Tibial artery (tissue), 4 donors: ENCODE measurements around the gene PLIN1.

Experiments
- DNase-seq, 2 donors: peaks; one replicate each; pipeline ENCODE4 v3.0.0-alpha.2; 2019
- H3K27ac ChIP-seq, 2 donors: fragments of 200-600 bp; sonication (generic) in 1 of 2; 1 replicate in 1 of 2; 2 replicates in 1 of 2; pipeline ENCODE4 v1.5.1; 2018 to 2019; ENCODE audit warnings: mild to moderate bottlenecking in 1 of 2
- H3K27me3 ChIP-seq, 2 donors: fragments of 200-600 bp; sonication (generic) in 1 of 2; one replicate each; pipeline versions ENCODE4 v1.5.1 to v1.6.0; 2016 to 2019
- H3K36me3 ChIP-seq, 3 donors: fragments of 200-600 bp; sonication (generic) in 2 of 3; one replicate each; pipeline ENCODE4 v1.5.1; 2016 to 2019; ENCODE audit warnings: mild to moderate bottlenecking in 2 of 3
- H3K4me1 ChIP-seq, 4 donors: fragments of 200-600 bp; sonication (generic) in 2 of 4; 1 replicate in 3 of 4; 2 replicates in 1 of 4; pipeline ENCODE4 v1.5.1; 2016 to 2019
- H3K4me3 ChIP-seq, 2 donors: fragments of 200-600 bp; sonication (generic) in 1 of 2; 1 replicate in 1 of 2; 2 replicates in 1 of 2; pipeline ENCODE4 v1.5.1; 2018 to 2019; ENCODE audit warnings: mild to moderate bottlenecking in 2 of 2
- H3K9me3 ChIP-seq, 3 donors: fragments of 200-600 bp; sonication (generic) in 1 of 3; one replicate each; pipeline ENCODE4 v1.5.1; 2016 to 2019
- intact Hi-C: fragments of 100-400 bp; cut with DNase I; formaldehyde crosslinking; loops from one replicate; pipeline ENCODE4 v1.15.0; 2023; ENCODE audit warnings: low total_unique reads
- TF ChIP-seq, protein P1 (sequence below), 2 experiments: fragments of 200-600 bp in 1 of 2; fragments of 450-650 bp in 1 of 2; IDR thresholded peaks; one replicate each; pipeline ENCODE4 v1.5.1; 2017 to 2019; ENCODE audit warnings: antibody characterized with exemption in 2 of 2, mild to moderate bottlenecking in 1 of 2, moderate library complexity in 1 of 2

The PLIN1 gene

DNA sequence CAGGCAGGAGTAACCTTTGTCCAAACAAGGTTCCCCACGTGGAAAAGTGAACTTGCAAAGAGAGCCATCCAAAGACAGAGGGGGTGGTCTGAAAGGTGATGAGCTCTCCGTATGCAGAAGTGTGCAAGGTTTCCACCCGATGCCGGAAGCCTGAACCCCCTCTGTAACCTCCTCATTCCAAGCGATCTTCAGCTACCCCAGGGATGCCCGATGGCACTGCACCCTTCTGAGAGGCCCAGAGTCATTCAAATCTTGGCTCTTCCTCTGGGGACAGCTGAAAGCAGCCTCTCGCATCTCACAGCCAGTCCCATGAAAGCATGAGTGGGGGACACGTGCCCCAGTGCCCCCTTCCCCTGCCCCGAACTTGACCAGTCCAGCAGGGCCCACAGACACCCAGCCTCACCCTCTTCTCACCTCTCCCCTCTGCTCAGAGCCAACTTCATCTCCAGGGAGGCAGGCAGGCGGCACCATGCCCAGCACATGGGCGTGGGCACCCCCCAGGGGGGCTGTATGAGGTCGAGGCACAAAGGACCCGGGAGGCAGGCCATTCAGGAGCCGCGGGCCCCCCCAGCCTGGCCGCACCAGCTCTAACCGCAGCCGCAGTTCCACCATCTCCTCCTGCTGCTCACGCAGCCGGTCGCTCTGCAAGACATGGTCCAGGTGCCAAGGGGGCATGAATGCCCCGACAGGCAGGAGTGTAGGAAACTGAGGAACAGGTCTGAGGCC, 32.6 kb downstream of the PLIN1 start:
- Histone ChIP-seq H3K9me3 (no peaks in the 10 kb centered on the region), H3K4me1 (peaks cover 0 to 6% (median 0%) of the 10 kb centered on the region in 4 donors), H3K4me3 (no peak overlapping the region), H3K27ac (no peak overlapping the region), H3K36me3 (peaks cover 6 to 62% (median 35%) of the 10 kb centered on the region in 3 donors), H3K27me3 (no peaks in the 10 kb centered on the region)
- peak; percentile 16 to 62 for DNase-seq
- intact Hi-C loops, result loop anchor here (5.0 to 10.0 kb wide), 2 partner anchors 58 to 106 kb away; partner anchors contain the start of gene MESP1
- TF ChIP-seq, protein P1, sequence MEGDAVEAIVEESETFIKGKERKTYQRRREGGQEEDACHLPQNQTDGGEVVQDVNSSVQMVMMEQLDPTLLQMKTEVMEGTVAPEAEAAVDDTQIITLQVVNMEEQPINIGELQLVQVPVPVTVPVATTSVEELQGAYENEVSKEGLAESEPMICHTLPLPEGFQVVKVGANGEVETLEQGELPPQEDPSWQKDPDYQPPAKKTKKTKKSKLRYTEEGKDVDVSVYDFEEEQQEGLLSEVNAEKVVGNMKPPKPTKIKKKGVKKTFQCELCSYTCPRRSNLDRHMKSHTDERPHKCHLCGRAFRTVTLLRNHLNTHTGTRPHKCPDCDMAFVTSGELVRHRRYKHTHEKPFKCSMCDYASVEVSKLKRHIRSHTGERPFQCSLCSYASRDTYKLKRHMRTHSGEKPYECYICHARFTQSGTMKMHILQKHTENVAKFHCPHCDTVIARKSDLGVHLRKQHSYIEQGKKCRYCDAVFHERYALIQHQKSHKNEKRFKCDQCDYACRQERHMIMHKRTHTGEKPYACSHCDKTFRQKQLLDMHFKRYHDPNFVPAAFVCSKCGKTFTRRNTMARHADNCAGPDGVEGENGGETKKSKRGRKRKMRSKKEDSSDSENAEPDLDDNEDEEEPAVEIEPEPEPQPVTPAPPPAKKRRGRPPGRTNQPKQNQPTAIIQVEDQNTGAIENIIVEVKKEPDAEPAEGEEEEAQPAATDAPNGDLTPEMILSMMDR (IDR thresholded peaks at IDR 0.05), result no peak

DNA sequence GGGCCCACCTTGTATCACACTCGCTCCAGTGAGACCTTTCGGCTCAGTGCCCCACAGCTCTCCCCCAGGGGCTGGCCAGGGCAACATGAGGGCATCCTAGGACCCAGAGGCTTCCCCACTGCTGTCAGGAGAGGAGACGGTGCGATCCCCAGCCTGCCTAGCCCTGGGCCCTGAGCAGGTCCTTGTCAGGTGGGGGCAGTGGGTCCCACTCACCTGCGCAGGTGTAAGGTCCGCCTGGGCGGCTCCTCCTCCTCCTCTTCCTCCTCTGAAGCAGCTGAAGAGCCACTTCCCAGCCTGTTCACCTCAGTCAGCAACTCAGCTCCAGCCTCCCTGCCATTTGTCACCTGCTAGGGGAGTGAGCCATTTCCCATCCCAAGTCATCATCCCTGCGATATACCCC, 33.5 kb downstream of the PLIN1 start:
- peaks cover 0 to 6% (median 0%) of the 10 kb centered on the region in 4 donors for H3K4me1 ChIP-seq
- H3K27ac ChIP-seq, result no peak overlapping the region
- no peaks in the 10 kb centered on the region for H3K9me3 ChIP-seq
- DNase-seq, result peak in 1 of 2 donors; percentile 65
- TF ChIP-seq, protein P1 (IDR thresholded peaks at IDR 0.05), result no peak
- no peaks in the 10 kb centered on the region for H3K27me3 ChIP-seq
- peaks cover 11 to 71% (median 42%) of the 10 kb centered on the region in 3 donors for H3K36me3 ChIP-seq
- H3K4me3 ChIP-seq, result no peak overlapping the region
- intact Hi-C loops, result loop anchor here (5.0 to 10.0 kb wide), 2 partner anchors 59 to 107 kb away; partner anchors contain the start of gene MESP1

DNA sequence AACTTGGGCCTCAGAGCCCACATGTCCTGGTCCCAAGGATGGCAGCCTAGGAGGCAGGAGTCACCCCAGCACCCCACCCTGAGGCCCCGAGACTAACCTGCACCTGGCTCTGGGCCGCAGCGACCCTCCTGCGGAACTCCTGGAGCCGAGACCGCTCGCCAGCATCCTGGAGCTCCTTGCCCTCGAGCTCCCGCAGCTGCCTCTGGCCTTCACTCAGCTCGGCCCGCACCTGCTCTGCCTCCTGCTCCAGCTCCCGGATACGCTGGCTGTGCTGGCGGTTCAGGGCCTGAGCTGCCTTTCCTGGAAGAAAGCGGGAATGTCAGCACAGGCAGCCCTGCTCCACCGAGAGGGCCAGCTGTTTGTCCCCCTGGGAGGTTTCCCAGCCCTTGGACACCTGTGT, 37.1 kb downstream of the PLIN1 start:
- TF ChIP-seq, protein P1 (IDR thresholded peaks at IDR 0.05), result no peak
- DNase-seq, result peak in 1 of 2 donors; percentile 65
- H3K36me3 ChIP-seq, result peaks cover 17 to 58% (median 38%) of the 10 kb centered on the region in 3 donors
- H3K4me3 ChIP-seq, result no peak overlapping the region
- H3K27me3 ChIP-seq, result no peaks in the 10 kb centered on the region
- no peaks in the 10 kb centered on the region for H3K9me3 ChIP-seq
- intact Hi-C loops, result loop anchor here (10.0 kb wide), 1 partner anchor 63 kb away; no protein-coding TSS in a partner anchor
- peaks cover 0 to under 1% (median 0%) of the 10 kb centered on the region in 4 donors for H3K4me1 ChIP-seq
- no peak overlapping the region for H3K27ac ChIP-seq

DNA sequence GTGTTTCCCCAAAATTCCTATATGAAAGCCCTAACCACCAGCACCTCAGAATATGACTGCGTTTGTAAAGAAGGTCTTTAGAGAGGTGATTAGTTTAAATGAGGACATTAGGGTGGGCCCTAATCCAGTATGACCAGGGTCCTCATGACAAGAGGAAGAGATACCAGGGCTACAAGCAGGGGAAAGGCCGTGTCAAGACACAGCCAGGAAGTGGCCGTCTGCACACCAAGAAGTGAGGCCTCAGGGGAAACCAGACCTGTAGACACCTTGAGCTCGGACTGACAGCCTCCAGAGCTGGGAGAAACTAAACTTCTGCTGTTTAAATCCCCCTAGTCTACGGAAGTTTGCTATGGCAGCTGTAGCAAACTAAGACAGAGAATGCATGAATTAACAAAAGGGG, 38.1 kb downstream of the PLIN1 start:
- intact Hi-C loops, result loop anchor here (10.0 kb wide), 1 partner anchor 64 kb away; no protein-coding TSS in a partner anchor
- H3K4me1 ChIP-seq, result no peaks in the 10 kb centered on the region
- H3K4me3 ChIP-seq, result no peak overlapping the region
- no peak overlapping the region for H3K27ac ChIP-seq
- peak in 1 of 2 donors; percentile 24 for DNase-seq
- peaks cover 17 to 51% (median 33%) of the 10 kb centered on the region in 3 donors for H3K36me3 ChIP-seq
- no peaks in the 10 kb centered on the region for H3K9me3 ChIP-seq
- TF ChIP-seq, protein P1 (IDR thresholded peaks at IDR 0.05), result no peak
- H3K27me3 ChIP-seq, result no peaks in the 10 kb centered on the region

DNA sequence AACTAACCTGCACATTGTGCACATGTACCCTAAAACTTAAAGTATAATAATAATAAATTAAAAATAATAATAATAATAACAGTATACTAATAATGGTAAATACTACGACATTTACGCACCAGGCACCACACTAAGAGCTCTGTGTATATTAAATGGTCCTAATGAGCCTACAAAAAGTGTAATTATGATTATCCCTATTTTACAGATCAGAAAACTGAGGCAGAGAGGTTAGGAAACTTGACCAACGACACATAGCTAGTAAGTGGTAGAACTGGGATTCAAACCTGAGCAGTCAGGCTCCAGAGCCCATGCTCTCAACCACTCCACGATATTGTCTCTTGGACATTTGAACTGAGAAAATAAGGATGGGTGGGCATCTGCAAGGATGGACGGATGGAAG, 38.9 kb downstream of the PLIN1 start:
- DNase-seq, result peak in 1 of 2 donors; percentile 21
- no peaks in the 10 kb centered on the region for H3K27me3 ChIP-seq
- H3K27ac ChIP-seq, result no peak overlapping the region
- intact Hi-C loops, result loop anchor here (10.0 kb wide), 1 partner anchor 65 kb away; no protein-coding TSS in a partner anchor
- H3K36me3 ChIP-seq, result peaks cover 17 to 44% (median 32%) of the 10 kb centered on the region in 3 donors
- TF ChIP-seq, protein P1 (IDR thresholded peaks at IDR 0.05), result no peak
- H3K4me3 ChIP-seq, result no peak overlapping the region
- H3K4me1 ChIP-seq, result no peaks in the 10 kb centered on the region
- no peaks in the 10 kb centered on the region for H3K9me3 ChIP-seq
